ENCODE measurements around the gene MYT1.

DNA sequence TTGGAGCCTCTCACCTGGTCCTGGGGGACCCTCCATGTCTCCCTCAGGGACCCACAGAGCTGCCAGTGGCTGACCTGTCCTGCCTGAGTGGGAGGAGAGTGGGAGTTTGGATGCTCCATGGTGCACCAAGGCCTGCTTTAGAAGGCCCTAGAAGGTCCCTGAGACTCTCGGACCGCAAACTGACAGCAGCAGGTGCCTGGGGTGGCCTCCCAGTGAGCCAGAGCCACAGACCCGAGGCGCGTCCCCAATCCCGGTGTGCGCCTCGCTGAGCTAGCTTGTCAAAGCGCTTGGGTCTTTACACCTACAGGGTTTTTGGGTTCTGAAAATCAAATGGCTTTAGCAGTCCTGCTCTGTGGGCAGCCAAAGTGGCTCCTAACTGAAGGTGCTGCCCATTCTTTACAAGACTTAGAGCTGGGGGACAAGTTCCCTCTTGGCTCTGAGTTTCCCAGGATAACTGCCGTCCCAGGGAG is 4.9 kb downstream of the MYT1 start:
- TF ChIP-seq POLR2A (IDR thresholded peaks at IDR 0.05) = no peak
- TF ChIP-seq, protein P1, sequence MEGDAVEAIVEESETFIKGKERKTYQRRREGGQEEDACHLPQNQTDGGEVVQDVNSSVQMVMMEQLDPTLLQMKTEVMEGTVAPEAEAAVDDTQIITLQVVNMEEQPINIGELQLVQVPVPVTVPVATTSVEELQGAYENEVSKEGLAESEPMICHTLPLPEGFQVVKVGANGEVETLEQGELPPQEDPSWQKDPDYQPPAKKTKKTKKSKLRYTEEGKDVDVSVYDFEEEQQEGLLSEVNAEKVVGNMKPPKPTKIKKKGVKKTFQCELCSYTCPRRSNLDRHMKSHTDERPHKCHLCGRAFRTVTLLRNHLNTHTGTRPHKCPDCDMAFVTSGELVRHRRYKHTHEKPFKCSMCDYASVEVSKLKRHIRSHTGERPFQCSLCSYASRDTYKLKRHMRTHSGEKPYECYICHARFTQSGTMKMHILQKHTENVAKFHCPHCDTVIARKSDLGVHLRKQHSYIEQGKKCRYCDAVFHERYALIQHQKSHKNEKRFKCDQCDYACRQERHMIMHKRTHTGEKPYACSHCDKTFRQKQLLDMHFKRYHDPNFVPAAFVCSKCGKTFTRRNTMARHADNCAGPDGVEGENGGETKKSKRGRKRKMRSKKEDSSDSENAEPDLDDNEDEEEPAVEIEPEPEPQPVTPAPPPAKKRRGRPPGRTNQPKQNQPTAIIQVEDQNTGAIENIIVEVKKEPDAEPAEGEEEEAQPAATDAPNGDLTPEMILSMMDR (IDR thresholded peaks at IDR 0.05) = no peak
